ENCODE data around the gene ELL2. TPM values are rescaled to one million over a fixed set of nuclear protein-coding genes. Genes with fewer than 3 reads are reported as not detected.

ELL2 gene
- total RNA-seq, 3 donors from 2014 or later (not counting 1 experiment from before 2014, with no cell fraction given) = 52.8 to 78.2 (median 69.4) TPM

DNA sequence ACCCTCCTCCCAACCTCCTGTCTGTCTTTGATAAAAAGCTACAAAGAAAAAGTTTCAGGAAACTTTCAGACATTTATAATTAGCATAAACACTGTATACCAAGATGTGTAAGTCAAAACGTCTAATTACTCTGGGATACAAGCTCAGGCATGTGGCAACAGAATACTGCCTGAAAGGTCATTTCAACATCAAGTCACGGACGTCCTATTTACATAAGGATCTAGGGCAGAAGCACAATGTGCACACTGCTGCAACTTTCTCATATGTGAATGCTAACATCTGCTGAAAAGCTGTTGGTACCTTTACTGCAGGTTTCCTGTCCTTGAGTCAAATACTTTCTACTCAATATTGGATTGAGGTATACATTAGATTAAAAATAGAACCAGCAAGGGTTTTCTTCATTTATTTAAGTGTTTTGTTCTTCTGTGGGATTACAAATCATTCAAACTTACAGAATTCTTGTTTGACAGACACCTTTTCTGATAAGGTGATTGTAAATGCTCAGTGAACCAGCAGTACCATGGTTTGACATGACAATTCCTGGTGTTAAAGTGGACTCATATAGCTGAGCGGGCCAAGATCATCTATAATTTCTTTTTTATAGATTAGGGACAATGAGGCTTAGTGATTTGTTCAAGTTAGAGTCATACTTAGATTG is 36.8 kb downstream of the ELL2 start:
- ATAC-seq (no peak), DNase-seq (no peak)
- H3K36me3 Mint-ChIP-seq = no peaks in the 10 kb centered on the region
- no peak overlapping the region for H3K4me3 ChIP-seq (ENCODE audit: low read length)
- no peaks in the 10 kb centered on the region for H3K27me3 ChIP-seq (ENCODE audit: control insufficient read depth, insufficient read depth, low read length)
- H3K36me3 ChIP-seq (ENCODE audit: control insufficient read depth, insufficient read depth, low read length) = no peaks in the 10 kb centered on the region
- H3K4me3 Mint-ChIP-seq = no peak overlapping the region
- H3K9me3 ChIP-seq (ENCODE audit: control insufficient read depth, insufficient read depth, low read length) = no peaks in the 10 kb centered on the region
- H3K27ac ChIP-seq (ENCODE audit: low read length) = no peak overlapping the region
- no peaks in the 10 kb centered on the region for H3K9me3 Mint-ChIP-seq
- TF ChIP-seq, protein P1, sequence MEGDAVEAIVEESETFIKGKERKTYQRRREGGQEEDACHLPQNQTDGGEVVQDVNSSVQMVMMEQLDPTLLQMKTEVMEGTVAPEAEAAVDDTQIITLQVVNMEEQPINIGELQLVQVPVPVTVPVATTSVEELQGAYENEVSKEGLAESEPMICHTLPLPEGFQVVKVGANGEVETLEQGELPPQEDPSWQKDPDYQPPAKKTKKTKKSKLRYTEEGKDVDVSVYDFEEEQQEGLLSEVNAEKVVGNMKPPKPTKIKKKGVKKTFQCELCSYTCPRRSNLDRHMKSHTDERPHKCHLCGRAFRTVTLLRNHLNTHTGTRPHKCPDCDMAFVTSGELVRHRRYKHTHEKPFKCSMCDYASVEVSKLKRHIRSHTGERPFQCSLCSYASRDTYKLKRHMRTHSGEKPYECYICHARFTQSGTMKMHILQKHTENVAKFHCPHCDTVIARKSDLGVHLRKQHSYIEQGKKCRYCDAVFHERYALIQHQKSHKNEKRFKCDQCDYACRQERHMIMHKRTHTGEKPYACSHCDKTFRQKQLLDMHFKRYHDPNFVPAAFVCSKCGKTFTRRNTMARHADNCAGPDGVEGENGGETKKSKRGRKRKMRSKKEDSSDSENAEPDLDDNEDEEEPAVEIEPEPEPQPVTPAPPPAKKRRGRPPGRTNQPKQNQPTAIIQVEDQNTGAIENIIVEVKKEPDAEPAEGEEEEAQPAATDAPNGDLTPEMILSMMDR (IDR thresholded peaks at IDR 0.05) = no peak
- peaks cover 6 to 15% of the 10 kb centered on the region in 2 donors for H3K4me1 Mint-ChIP-seq
- H3K27me3 Mint-ChIP-seq (ENCODE audit: low read depth in 2 of 2) = no peaks in the 10 kb centered on the region
- peaks cover 16% of the 10 kb centered on the region for H3K4me1 ChIP-seq (ENCODE audit: control insufficient read depth, insufficient read depth, low read length)
- no peak overlapping the region for H3K27ac Mint-ChIP-seq
- WGBS (ENCODE audit: insufficient coverage) = 69% methylated on average over 4 of the region's 4 CpGs
- intact Hi-C loops (cut with micrococcal nuclease) = no loop called here

DNA sequence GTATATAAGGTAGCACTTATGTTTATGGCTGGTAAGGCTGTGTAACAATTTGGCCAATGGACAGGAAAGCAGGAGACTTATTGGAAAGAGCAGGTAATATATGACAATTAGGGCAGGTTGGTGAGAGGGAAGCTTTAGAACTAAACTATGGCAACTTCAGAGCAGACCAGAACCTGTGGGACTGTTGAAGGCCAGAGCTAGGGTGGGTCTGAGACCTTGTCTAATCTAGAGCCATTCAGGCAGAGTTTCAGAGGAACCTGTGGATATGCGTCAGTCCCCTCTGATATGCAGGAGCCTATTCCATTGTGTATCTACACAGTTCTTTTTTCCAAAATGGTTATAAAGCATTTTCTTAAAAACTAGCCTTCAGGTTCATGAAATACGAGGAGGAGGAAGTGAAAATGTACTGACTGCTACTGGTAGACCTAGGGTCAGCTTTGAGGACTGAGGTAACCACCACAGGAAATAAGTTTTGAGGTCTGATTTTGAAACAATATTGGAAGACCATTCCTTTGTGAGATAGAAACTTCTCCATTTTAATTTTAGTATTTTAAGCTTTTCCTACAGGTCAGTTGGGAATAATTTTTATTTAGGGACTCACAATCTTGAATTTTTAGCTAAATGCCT is 37.6 kb downstream of the ELL2 start:
- Mint-ChIP-seq H3K4me1 (peaks cover 6 to 15% of the 10 kb centered on the region in 2 donors), H3K4me3 (no peak overlapping the region), H3K27me3 (ENCODE audit: low read depth in 2 of 2) (no peaks in the 10 kb centered on the region), H3K36me3 (no peaks in the 10 kb centered on the region), H3K9me3 (no peaks in the 10 kb centered on the region), H3K27ac (no peak overlapping the region)
- no peaks in the 10 kb centered on the region for H3K36me3 ChIP-seq (ENCODE audit: control insufficient read depth, insufficient read depth, low read length)
- no peaks in the 10 kb centered on the region for H3K27me3 ChIP-seq (ENCODE audit: control insufficient read depth, insufficient read depth, low read length)
- ATAC-seq (peak in 1 of 3 donors; percentile 24), DNase-seq (no peak)
- 8% methylated on average over 1 of the region's 2 CpGs for WGBS (ENCODE audit: insufficient coverage)
- H3K4me1 ChIP-seq (ENCODE audit: control insufficient read depth, insufficient read depth, low read length) = peaks cover 9% of the 10 kb centered on the region
- no peak overlapping the region for H3K27ac ChIP-seq (ENCODE audit: low read length)
- TF ChIP-seq, protein P1 (IDR thresholded peaks at IDR 0.05) = no peak
- H3K4me3 ChIP-seq (ENCODE audit: low read length) = no peak overlapping the region
- intact Hi-C loops (cut with micrococcal nuclease) = no loop called here
- H3K9me3 ChIP-seq (ENCODE audit: control insufficient read depth, insufficient read depth, low read length) = no peaks in the 10 kb centered on the region

DNA sequence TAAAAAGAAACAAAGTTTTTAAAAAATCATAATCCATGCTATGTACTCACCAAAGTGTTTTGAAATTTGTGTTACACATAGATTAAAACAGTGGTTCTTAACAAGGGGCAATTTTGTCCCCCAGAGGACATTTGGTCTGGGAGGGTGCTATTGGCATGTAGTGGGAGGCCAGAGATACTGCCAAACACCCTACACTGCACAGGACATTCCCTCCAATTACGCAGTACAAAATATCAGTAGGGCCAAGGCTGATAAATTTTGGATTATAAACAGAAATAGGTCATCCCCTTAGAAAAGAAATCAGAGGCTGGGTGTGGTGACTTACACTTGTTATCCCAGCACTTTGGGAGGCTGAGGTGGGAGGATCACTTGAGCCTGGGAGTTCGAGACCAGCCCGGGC is 38.9 kb downstream of the ELL2 start:
- no peak for DNase-seq
- Histone ChIP-seq H3K9me3 (ENCODE audit: control insufficient read depth, insufficient read depth, low read length) (no peaks in the 10 kb centered on the region), H3K36me3 (ENCODE audit: control insufficient read depth, insufficient read depth, low read length) (no peaks in the 10 kb centered on the region), H3K27ac (ENCODE audit: low read length) (no peak overlapping the region), H3K4me1 (ENCODE audit: control insufficient read depth, insufficient read depth, low read length) (peaks cover 7% of the 10 kb centered on the region), H3K27me3 (ENCODE audit: control insufficient read depth, insufficient read depth, low read length) (no peaks in the 10 kb centered on the region), H3K4me3 (ENCODE audit: low read length) (no peak overlapping the region)
- Mint-ChIP-seq H3K27me3 (ENCODE audit: low read depth in 2 of 2) (no peaks in the 10 kb centered on the region), H3K27ac (no peak overlapping the region), H3K36me3 (no peaks in the 10 kb centered on the region), H3K9me3 (no peaks in the 10 kb centered on the region), H3K4me1 (peaks cover 6 to 12% of the 10 kb centered on the region in 2 donors), H3K4me3 (no peak overlapping the region)
- intact Hi-C loops (cut with micrococcal nuclease) = no loop called here
- 93% methylated on average over 3 of the region's 3 CpGs for WGBS (ENCODE audit: insufficient coverage)
- TF ChIP-seq, protein P1 (IDR thresholded peaks at IDR 0.05) = no peak
- ATAC-seq = no peak

All from natural killer cell (primary cell).